Activated CD8-positive, alpha-beta memory T cell treated with anti-CD3 and anti-CD28 coated beads, Interleukin-2, amount 50 U/mL, for 4 hours (primary cell): Measurements from ENCODE around the gene TROAP.
"Not testable (repeated sequence)": the region's sequence is repeated elsewhere in the genome, so short reads cannot be mapped to it uniquely, and the experiment has no call there.

Source experiments
- DNase-seq: peaks from one replicate; pipeline ENCODE4 v3.0.0-alpha.2; 2020

TROAP gene

GRCh38 chr12:49330631-49331379, 7.8 kb downstream of the TROAP start:
- DNase-seq, result no peak

GRCh38 chr12:49331380-49332222, 8.5 kb downstream of the TROAP start:
- no peak for DNase-seq

- DNase-seq, result no peak
Measured at GRCh38 chr12:49332441-49332861, 9.4 kb downstream of the TROAP start.

- no peak for DNase-seq
Measured at GRCh38 chr12:49332891-49333371, 9.9 kb downstream of the TROAP start.

- not testable (repeated sequence) for DNase-seq
Measured at GRCh38 chr12:49333778-49334177, 10.7 kb downstream of the TROAP start.

GRCh38 chr12:49334226-49334625, 11.2 kb downstream of the TROAP start:
- DNase-seq, result no peak

- no peak for DNase-seq
Measured at GRCh38 chr12:49334681-49335080, 11.6 kb downstream of the TROAP start.

- no peak for DNase-seq
Measured at GRCh38 chr12:49335118-49335954, 12.3 kb downstream of the TROAP start.

- no peak for DNase-seq
Measured at GRCh38 chr12:49335955-49336644, 13.0 kb downstream of the TROAP start.

GRCh38 chr12:49336645-49337584, 13.9 kb downstream of the TROAP start, which contains the start of gene C1QL4:
TSS of gene C1QL4 (minus strand) at chr12:49337188. CDS start at chr12:49336477, 711 bp downstream.
- peak; percentile 91 for DNase-seq

- no peak for DNase-seq
Measured at GRCh38 chr12:49338830-49339463, 15.9 kb downstream of the TROAP start.

- no peak for DNase-seq
Measured at GRCh38 chr12:49339464-49339861, 16.4 kb downstream of the TROAP start.

- DNase-seq, result no peak
Measured at GRCh38 chr12:49340095-49340870, 17.2 kb downstream of the TROAP start.

- DNase-seq, result no peak
Measured at GRCh38 chr12:49340971-49341776, 18.1 kb downstream of the TROAP start.

GRCh38 chr12:49341777-49342065, 18.7 kb downstream of the TROAP start:
- DNase-seq, result no peak

GRCh38 chr12:49342066-49342913, 19.2 kb downstream of the TROAP start:
- DNase-seq, result peak; percentile 74

- DNase-seq, result peak; percentile 46
Measured at GRCh38 chr12:49342914-49343731, 20.1 kb downstream of the TROAP start.
